ENCODE data around the gene BDP1.
"Not testable (repeated sequence)": the region's sequence is repeated elsewhere in the genome, so short reads cannot be mapped to it uniquely, and the experiment has no call there.

DNA sequence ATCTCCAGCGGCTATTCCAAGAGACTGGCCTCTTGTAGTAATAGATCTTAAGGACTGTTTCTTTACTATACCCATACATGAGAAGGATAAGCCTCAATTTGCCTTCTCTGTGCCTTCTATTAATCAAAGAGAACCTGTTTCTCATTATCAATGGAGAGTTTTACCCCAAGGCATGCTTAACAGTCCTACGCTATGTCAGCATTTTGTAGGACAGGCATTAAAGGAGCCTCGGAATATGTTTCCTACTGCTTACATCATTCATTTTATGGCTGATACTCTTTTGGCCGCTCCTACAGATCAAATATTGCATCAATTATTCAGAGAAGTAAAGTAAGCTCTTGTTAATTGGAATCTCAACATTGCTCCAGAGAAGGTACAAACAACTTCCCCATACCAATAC, 120.1 kb downstream of the BDP1 start:
- TF ChIP-seq CTCF (IDR thresholded peaks at IDR 0.05; ENCODE audit: poor library complexity); EZH2 (IDR thresholded peaks at IDR 0.05; ENCODE audit: borderline replicate concordance); EZH2phosphoT487 (IDR thresholded peaks at IDR 0.05; ENCODE audit: low read depth, severe bottlenecking, unreplicated experiment): not testable (repeated sequence)
